HG03139 (cell line): ENCODE results near the gene MLXIP.

Source experiments
- ATAC-seq: cut with Tn5 transposase; IDR thresholded peaks from one replicate; pipeline ENCODE4 v1.9.1; 2021; ENCODE audit not compliant: unreplicated experiment

Gene MLXIP

GRCh38 chr12:122123051-122123760, 44.6 kb downstream of the MLXIP start:
- ATAC-seq, result no peak

GRCh38 chr12:122123761-122124145, 45.2 kb downstream of the MLXIP start:
- no peak for ATAC-seq

- ATAC-seq, result no peak
Measured at GRCh38 chr12:122124370-122124769, 45.8 kb downstream of the MLXIP start.

- ATAC-seq, result no peak
Measured at GRCh38 chr12:122125452-122126341, 47.1 kb downstream of the MLXIP start.

- no peak for ATAC-seq
Measured at GRCh38 chr12:122126342-122126635, 47.7 kb downstream of the MLXIP start.

- no peak for ATAC-seq
Measured at GRCh38 chr12:122126713-122127597, 48.4 kb downstream of the MLXIP start.

GRCh38 chr12:122127839-122128238, 49.3 kb downstream of the MLXIP start:
- ATAC-seq, result no peak

- no peak for ATAC-seq
Measured at GRCh38 chr12:122128481-122128880, 49.9 kb downstream of the MLXIP start.

- no peak for ATAC-seq
Measured at GRCh38 chr12:122129131-122129530, 50.6 kb downstream of the MLXIP start.

- no peak for ATAC-seq
Measured at GRCh38 chr12:122130150-122130549, 51.6 kb downstream of the MLXIP start.

- no peak for ATAC-seq
Measured at GRCh38 chr12:122133192-122133950, 54.8 kb downstream of the MLXIP start.

GRCh38 chr12:122135437-122136031, 57.0 kb downstream of the MLXIP start:
- no peak for ATAC-seq

GRCh38 chr12:122137229-122137628, 58.7 kb downstream of the MLXIP start:
- ATAC-seq, result no peak

GRCh38 chr12:122137681-122138080, 59.1 kb downstream of the MLXIP start:
- ATAC-seq, result no peak

GRCh38 chr12:122138181-122138580, 59.6 kb downstream of the MLXIP start:
- no peak for ATAC-seq

GRCh38 chr12:122138616-122139015, 60.1 kb downstream of the MLXIP start:
- no peak for ATAC-seq

- no peak for ATAC-seq
Measured at GRCh38 chr12:122139266-122139665, 60.7 kb downstream of the MLXIP start.

- no peak for ATAC-seq
Measured at GRCh38 chr12:122139941-122140340, 61.4 kb downstream of the MLXIP start.

- ATAC-seq, result no peak
Measured at GRCh38 chr12:122140467-122141257, 62.1 kb downstream of the MLXIP start.
